AG09309 (cell line): ENCODE data around the gene CYB561D1.
A peak's percentile ranks its signal among the peaks of the same experiment; 100 is the strongest.

Experiments
- DNase-seq: peaks from one replicate; pipeline ENCODE4 v3.0.0-alpha.2; 2010; ENCODE audit warnings: low read depth
- H3K4me3 ChIP-seq: 2 replicates; pipeline ENCODE4 v1.5.1; 2011; ENCODE audit warnings: mild to moderate bottlenecking, low read depth, low read length, moderate library complexity; ENCODE audit not compliant: control insufficient read depth
- CTCF ChIP-seq: IDR thresholded peaks from 2 replicates; pipeline ENCODE4 v1.5.1; 2011; ENCODE audit warnings: mild to moderate bottlenecking, low read depth, low read length, inconsistent platforms; ENCODE audit not compliant: insufficient read depth, control insufficient read depth; ENCODE audit errors: missing control alignments

CYB561D1 gene

DNA sequence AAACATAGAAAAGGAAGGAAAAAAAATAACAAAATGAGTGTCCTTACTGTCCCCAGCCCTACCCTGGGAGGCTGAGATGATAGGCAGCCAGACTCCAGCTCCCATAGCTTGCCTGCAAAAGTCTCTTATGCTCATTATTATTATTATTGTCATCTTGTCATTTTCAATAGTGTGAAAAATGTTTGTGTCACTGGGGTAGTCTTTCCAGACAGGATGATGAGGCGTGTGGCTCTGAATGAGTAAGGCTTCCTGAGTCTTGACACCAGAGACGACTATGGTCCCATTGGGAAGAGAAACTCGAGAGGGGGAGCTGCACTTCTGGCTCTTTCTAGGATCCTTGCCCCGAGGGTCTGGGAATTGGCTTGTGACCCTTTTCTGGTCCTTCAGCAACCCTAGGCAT, 1.1 kb upstream of the CYB561D1 start:
- H3K4me3 ChIP-seq = no peak overlapping the region
- DNase-seq = no peak
- TF ChIP-seq CTCF = no peak

DNA sequence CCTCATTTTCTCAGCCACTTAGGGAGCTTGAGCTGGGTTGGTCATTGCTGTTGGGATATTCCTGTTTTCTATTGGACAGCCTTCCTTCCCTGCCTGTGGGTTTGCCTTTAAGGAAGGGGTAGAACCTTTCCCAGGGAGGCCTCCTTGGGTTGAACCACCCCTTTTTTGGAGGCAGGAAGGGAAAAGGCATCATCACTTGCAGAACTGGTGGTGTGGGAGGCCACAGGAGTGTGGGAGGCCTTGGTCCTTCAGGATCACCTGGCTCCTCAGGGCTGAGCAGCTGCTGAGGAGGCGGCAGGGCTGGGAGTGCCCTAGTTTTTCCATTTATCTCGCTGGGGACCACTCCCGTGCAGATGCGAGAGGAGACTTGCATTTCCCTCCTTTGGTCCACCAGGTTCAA, 667 bp upstream of the CYB561D1 start:
- no peak overlapping the region for H3K4me3 ChIP-seq
- DNase-seq = no peak

GRCh38 chr1:109495738-109496137, 1.8 kb downstream of the CYB561D1 start:
- H3K4me3 ChIP-seq = no peak overlapping the region
- no peak for TF ChIP-seq CTCF
- no peak for DNase-seq

More for the DNA sequence above, 667 bp upstream of the CYB561D1 start:
- TF ChIP-seq CTCF = no peak

DNA sequence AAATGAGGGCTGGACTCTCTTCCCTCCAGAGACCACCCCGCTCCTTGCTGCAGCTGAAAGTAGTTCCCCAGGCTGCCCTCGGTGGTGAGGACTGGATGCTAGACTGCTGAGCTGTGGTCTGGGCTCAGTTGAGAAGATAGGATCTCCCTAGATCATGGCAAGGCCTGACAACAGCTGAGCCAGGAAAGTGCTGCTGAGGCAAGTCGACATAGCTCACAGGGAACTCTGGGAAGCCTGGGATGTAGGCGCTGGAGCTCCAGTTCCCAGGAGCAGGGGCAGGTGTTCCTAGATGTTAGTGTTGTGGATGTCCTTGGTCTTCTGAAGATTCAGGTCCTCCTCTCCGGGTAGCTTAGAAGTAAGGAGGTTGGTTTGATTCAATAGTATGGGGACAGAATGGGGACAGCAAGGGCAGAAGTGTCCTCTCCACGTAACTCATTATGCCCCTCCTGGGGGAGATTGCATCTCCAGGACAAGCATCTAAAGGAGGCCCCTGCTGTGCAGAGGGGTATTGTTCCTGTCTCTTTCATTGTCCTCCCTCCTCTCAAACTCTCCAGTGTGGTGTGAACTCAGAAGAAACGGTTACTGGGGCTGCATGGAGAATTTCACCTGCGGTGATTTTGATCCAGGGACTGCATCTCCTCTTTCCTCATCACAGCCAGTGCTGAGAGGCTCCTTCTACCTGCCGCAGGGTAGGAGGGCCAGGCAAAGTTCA, 3.7 kb downstream of the CYB561D1 start:
- DNase-seq = no peak
- H3K4me3 ChIP-seq = no peak overlapping the region
- TF ChIP-seq CTCF = no peak

DNA sequence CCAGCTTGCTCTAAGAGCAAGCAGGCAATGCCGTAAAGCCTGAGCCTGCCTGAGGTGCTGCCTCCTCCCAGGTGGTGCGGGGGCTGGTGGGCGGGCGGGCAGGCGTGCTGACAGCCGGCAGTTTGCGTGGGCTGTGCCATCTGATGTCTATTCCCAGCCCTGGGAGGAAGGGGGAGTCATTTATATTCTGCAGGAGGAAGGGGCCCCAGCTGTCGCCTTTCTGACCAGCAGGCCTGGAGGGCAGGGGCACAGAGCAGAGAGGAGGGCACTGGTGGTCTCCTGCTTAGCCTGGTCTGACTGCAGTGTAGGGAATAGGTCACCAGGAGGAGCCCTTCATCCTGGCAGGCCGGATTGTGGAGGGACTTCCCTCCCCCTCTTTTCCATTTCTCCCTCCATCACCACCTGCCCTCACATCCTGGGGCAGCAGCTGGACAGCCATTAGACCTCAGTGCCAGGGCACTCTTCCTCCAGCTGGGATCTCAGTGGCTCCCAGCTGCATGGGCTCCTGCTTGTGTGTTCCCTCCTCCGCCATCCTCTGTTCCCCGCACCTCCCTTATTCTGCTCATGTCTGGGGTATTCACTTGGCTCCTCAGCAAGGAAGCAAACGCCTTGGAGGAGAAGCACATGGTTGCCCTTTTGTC, 4.4 kb downstream of the CYB561D1 start:
- DNase-seq = no peak

DNA sequence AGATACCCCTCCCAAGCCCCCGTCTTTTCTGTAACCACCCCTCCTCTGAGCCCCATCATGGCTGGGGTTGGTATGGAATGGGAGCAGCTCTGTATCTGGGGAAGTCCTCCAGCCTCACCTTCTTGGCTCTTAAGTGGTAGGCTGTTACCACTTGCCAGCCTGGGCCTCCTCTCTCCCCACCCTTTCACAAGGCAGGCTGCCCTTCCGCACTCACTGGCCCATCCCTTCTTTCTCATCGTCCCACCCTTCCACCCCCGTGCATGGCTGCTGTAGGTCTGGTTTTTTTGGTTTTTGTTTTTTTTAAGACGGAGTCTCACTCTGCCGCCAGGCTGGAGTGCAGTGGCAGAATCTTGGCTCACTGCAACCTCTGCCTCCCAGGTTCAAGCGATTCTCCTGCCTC, 5.2 kb downstream of the CYB561D1 start:
- DNase-seq = no peak
- H3K4me3 ChIP-seq = no peak overlapping the region
- TF ChIP-seq CTCF = no peak

More for the DNA sequence above, 4.4 kb downstream of the CYB561D1 start:
- H3K4me3 ChIP-seq = no peak overlapping the region
- TF ChIP-seq CTCF = peak; percentile 68
